ENCODE data around the gene HMOX2.
A peak's percentile ranks its signal among the peaks of the same experiment; 100 is the strongest.

The HMOX2 gene

DNA sequence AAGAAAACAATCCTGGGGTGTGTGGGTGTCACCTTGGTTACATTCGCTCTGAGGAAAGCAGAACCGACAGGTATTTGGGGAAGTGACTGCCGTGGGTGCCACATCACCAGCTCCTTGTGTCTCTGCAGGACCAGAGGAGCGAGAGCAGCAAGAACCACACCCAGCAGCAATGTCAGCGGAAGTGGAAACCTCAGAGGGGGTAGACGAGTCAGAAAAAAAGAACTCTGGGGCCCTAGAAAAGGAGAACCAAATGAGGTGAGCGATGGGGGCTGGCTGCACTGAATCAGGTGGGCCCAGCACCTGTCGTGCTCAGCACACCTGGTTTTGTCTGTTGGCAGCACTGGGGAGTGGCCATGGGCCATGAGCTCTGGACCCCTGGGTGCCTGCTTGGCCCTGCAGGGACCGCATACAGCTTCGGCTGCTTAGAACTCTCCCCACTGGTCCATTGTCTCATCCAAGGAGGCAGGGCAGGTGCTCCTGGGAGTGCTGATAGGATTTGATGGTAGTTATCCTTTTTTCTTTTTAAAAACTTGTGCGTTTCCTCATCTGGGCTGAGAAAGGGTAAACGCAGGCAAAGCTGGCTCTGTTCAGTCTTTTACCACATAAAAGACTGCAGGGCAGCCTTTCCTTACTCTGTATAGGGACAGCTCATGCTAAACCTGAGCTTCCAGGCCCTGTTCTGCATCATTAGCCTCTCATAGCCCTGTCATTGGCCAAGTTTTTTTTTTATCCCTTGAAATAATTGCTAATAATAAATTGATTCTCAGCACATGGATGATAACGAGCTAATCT is 29.4 kb downstream of the HMOX2 start:
- peak; percentile 93 for DNase-seq

DNA sequence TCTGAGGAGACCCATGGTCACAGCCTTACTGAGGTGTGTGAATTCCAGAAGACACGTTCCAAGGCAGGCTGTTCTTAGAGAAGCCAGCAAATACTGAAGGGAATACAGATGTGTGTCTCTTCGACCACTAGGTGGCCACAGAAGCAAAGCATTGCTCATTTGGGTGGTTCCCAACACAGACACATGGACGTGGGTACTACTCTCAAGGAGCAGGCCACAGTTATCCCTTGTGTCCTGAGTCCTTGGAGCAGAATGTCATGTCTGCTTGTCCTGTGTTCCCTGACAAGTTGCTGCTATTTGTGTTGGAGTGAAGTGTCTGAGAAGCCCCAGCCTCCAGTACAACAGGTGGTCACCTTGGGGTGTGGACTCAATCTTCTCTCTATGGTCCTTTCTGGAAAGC is 30.3 kb downstream of the HMOX2 start:
- DNase-seq, result peak; percentile 71

DNA sequence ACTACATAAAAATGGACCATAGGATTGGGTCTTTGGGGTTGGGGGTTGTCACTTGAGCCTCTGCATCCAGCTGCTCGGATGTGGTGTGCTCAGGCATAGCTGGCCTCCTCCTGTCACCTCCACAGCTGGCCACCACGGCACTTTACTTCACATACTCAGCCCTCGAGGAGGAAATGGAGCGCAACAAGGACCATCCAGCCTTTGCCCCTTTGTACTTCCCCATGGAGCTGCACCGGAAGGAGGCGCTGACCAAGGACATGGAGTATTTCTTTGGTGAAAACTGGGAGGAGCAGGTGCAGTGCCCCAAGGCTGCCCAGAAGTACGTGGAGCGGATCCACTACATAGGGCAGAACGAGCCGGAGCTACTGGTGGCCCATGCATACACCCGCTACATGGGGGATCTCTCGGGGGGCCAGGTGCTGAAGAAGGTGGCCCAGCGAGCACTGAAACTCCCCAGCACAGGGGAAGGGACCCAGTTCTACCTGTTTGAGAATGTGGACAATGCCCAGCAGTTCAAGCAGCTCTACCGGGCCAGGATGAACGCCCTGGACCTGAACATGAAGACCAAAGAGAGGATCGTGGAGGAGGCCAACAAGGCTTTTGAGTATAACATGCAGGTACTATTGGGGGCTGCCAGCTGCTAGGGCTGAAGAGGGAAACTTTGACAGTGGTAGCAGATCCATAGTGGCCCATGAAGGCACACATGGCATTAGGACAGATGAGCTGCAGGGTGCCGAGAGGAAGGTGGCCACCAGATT is 31.6 kb downstream of the HMOX2 start:
- DNase-seq, result no peak

DNA sequence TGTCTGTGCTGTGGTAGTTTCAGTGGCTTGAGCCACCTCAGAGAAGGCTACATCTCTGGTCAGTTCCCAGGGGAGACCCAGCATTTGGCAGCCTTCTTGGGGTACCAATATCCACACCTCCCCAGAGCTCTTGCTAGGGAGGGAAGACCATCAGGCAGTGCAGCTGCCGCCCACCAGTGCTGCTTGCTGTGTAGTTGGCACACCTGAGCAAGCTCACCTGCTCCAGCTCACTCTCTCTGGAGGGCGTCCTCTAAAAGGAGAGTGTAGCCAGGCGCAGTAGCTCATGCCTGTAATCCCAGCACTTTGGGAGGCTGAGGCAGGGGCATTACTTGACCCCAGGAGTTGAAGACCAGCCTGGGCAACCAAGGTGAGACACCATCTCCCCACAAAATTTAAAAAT is 32.6 kb downstream of the HMOX2 start:
- no peak for DNase-seq

DNA sequence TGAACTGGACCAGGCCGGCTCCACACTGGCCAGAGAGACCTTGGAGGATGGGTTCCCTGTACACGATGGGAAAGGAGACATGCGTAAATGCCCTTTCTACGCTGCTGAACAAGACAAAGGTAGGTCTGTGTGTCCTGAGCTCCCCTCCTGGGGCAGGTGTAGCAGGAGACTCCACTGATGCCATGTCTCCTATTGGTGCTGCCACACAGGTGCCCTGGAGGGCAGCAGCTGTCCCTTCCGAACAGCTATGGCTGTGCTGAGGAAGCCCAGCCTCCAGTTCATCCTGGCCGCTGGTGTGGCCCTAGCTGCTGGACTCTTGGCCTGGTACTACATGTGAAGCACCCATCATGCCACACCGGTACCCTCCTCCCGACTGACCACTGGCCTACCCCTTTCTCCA is 33.2 kb downstream of the HMOX2 start:
- DNase-seq, result no peak

DNA sequence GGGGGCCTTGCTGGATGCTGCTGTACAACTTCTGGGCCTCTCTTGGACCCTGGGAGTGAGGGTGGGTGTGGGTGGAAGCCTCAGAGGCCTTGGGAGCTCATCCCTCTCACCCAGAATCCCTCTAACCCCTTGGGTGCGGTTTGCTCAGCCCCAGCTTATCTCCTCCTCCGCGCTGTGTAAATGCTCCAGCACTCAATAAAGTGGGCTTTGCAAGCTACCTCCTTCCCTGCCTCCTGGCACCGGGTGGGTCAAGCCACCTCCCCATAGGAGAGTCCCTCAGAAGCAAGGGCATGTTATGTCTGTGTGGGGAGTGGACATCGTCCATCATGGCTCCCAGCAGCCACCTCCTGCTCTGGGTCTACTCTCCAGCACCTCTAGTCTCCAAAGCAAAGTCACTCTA is 33.9 kb downstream of the HMOX2 start:
- DNase-seq, result no peak

DNA sequence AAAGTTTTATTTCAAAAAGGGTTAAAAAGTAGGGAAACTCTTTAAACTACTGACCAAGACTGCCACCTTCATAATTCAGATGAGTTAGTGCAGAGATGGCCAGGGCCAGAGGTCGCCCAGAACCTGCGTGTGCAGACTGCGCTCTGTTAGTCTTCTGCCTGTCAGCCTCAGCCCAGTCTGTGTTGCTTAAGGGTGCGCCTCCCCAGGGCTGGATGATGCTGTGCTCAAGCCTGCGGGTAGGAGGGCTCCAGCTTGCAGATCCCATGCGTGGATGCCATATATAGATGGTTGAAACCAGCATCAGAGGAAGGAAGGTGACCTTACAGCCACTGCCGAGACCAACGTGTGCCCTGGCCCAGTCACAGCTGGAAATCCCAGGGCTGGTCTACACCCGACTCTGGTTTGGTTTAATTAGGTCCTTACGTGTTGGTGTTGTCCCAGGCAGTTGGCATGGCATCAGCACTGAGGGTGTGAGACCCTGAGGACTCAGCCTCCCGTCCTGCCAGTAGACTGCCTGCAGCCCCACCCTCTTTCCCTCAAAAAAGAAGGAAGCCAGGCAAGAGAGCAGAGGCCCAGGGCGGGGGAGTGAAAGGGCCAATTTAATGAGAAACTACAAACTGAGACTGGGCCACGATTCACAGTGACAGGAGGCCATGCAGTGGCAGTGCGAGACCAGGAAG is 34.7 kb downstream of the HMOX2 start:
- no peak for DNase-seq

DNA sequence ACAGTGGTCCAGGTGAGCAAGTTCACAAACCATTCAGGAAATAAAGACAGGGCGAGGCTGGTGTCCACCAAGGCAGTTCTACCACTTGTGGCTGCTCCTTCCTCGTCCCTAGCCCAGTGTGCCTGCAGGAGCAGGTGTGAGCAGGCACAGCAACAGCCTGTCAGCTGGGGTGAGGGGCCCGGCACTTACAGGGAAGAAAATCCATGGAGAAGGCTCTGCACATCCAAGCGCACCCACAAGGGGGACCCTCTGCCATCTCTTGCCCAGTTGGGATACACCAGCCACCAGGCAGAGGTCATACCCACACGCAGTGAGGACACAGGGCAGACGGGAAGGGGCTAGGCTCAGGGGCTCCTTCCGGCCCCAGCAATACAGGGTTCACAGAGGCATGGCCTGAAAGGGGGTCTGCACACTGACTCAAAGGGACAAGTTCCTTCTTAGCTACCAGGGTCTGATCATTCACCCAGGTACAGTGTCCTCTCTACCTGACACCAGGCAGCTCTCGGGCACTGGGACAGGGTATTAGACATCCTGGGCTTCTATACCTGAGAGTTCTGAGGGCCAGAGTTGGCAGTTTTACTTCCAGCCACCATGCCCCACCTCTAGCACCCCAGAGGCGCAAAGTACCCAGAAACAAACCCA is 35.4 kb downstream of the HMOX2 start:
- DNase-seq, result no peak

DNA sequence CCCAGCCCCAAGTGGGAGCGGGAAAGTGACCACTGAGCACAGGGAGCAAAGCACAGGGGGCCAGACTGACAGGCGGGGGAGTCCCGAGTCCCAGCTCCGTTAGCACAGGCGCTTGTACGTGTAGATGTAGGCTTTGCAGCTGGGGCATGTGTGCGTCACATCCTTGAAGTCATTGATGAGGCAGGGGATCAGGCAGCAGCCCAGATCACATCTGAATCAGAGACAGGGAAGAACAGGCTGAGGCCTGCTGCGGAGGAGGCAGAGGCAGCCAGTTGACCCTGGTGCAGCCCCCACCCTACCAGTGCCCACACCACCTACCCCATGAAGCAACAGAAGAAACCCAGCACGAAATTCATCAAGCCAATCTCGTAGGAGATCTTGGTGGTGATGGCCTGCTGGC is 36.3 kb downstream of the HMOX2 start:
- DNase-seq, result no peak

DNA sequence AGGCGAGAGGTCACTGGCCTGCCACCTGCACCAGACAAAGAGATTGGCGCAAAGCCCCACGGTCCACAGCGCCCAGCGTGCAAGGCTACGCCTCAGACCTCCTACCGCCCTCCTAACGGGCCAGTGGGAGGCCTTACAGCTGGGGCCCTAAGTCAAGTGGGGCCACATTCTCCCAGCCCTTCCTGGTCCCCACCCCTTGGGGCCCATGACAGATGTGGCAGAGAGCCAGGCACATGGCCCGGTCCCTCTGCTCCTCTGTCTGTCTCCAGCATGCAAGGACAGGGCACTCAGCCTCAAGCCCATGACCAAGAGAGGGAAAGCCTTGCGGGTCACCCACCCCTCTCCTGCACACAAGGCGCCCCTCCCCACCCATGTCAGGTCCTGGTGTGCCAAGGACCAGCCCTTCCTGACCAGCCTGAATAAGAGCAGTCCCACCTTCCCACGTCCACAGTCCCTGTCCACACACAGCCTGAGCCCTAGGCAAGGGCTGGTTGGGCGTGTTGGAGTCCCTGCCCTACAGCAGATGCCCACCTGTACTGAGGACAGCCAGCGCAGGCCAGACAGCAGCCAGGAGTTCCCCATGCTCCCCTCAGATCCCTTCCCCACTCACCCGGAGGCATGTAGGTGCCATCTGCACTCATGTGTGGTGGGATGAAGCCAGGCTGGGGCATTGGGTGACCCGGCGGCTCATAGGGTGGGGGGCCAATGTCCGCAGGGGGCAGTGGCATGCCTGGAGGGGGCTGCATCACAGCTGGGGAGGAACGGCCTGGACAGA is 37.1 kb downstream of the HMOX2 start:
- DNase-seq, result no peak

DNA sequence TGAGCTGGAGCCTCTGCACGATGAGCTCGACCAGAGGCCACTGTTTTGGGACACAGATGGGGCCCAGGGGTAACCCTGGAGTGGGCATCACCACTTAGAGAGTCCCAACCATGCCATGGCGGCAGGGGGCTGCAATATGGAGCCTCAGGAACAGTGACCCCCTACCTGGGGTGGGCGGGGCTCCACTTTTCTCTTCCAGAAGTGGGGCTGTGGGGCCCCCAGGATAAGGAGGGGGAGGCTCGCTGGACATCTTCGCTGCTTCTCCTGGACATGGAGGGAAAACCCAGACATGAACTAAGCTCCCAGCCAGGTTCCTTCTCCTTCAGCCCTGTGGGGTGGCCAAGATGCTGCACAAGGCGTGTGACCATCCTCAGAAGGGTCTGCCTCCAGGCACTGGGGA is 37.7 kb downstream of the HMOX2 start:
- no peak for DNase-seq

DNA sequence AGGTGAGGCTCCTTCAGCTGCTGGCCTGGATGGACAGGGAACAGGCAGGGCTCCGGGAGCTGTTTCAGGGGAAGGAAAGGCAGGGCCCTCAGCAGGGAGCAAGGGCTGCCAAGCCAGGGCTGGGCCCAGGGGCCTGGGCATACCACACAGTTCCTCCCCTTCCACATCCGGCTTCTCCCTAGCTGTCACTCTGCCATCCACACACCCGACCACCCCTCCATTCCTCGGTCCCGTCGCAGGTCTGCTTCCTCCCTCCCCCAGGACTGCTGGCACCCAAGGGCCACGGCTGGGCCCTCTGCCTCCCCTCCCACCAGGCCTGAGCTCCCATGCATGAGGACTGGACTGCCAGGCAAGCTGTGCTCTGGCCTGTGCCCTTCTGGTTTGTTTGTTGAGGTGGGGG is 38.4 kb downstream of the HMOX2 start:
- DNase-seq, result no peak

DNA sequence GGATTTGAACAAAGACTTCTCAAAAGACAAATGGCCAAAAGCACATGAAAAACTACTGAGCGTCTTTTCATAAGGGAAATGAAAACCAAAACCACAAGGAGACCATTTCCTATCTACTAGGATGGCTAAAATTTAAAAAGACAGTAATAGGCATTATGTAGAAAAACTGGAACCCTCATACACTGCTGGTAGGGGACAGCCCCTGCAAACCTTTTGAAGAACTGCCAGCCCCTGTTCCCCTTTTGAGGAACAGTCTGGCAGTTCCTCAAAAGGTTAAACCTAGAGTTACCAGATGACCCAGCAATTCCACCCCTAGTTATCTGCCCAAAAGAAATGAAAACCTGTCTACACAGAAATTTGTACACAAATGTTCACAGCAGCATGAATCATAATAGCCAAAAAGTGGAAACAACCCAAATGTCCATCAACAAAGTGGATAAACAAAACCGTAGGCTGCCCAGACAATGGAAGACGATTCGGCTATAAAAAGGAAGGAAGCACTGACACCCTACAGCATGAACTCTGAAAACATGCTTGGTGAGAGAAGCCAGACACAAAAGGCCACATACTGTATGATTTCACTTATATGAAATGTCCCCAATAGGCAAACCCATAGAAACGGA is 39.5 kb downstream of the HMOX2 start:
- peak; percentile 42 for DNase-seq

DNA sequence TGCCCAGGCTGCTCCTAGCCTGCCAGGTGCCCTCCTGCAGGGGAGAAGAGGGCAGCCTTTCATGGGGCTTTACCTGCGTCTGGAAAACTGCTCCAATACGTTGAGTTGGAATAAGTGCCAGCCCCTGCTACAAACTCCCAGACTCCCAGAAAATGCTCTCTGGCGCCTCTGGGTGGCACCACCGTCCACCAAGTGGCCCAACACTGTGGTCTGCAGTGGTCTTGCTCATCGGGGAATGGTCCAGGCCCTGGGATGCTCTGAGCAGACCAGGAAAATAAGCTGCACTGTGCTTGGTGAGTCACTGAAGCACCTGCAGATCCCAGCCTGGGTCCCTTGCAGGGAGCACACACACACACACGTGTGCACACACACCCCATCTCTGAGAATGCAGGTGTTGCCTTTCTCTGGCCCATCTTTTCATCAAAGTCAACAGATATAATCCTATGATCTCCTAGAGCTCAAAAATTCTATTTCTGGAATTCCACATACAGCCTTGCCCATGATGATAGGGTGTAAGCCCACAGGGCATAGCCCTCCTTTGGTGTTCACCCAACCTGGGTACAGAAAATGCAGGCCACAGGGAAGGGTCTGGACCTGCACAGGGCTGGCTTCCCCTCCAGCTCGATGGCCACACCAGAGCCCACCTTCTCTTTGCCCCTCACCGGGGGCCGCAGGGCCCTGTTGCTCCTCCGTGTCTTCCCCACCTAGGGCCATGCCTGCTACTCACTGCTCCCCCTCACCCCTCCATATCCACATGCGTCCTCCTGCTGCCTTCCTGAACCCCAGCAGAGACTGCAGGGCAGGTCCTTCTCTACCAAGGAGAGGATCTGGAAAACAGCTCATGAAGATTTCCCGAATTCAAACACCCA is 41.8 kb downstream of the HMOX2 start:
- DNase-seq, result no peak

DNA sequence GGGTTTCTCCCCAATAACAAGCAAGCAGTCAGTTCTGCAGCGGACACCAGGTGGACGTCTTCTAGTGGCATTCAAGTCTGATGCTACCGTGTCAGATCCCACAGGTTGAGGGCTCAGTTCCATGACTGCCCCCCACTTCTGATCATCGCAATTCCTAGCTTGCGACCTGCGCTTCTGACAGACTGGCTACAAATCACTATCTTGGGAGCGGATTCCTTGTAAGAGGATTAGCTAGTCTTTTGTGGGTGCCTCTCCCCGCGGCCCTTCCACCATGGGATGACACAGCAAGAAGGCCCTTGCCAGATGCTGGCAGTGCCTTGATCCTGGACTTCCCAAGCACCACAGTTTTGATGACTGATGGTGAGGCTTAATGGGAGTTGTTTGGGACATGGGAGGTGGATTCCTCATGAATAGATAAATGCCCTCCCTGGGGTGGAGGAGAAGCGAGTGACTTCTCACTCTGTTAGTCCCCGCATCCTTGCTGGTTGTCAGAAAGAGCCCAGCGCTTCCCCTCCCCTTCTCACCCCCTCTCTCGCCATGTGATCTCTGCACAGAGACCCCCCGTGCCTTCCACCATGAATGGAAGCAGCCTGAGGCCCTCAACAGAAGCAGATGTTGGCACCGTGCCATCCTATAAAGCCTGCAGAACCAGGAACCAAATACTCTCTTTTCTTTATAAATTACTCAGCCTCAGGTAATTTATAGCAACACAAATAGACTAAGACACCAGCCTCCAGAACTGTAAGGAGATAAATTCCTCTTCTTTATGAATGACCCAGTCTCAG is 43.3 kb downstream of the HMOX2 start:
- DNase-seq, result no peak

DNA sequence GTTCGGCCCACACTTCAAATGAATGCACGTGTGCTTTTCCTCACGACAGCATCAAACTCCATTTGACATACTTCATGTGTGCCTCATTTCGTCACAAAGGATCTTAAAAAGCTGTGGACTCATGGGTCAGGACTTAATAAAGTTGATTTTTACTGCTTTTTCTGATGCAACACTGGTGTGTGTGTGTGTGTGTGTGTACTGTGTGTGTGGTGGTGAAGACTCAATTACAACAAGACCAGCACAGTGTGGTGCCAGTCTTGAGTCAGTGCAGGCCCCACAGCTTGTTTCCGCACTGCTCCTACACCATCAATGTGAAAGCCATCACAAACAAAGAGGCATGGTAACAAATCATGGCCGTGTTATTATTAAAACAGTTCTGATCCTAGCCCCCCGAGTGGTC is 44.7 kb downstream of the HMOX2 start:
- DNase-seq, result no peak

DNA sequence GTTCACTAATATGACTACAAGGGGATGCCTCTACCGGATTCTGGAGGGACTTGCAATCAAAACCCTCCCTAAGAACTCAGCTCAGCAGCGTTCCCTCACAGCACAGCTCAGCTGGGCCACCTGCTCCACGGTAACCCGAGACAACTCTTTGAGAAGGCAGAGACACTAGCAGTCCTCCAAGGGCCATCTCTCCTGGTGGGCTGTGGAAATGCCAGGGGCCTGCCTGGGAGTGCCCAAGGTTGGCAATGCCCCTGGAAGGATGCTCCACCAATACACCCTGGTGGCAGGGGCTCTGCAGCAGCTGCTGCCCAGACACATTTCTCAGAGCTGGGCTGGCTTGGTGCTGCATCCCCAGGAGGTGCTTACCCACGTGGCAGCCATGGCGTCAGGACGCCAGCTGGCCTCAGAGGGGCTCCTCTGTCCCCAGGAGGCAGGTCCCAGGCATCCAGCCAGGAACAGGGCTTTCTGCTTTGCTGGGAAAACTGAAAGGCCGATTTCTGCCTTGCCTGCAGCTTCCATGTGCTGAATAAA is 45.9 kb downstream of the HMOX2 start:
- no peak for DNase-seq

DNA sequence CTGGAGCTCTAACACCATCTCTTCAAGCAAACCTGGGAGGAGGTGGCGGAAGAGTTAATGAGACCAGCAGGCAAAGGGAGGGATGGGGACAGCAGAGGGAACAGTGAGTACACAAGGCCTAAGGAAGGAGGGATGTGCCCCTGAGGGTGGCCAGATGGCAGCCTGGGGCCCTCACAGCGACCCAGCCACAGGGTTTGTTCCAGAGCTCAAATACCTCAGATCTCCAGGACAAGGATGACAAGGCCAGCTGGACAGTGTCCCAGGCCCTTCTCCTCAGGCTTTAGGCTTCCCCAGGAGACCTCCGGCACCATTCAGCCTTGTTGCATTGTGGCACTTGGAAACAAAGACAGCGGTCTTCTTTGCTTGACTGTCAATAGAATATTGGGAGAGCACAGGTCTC is 47.5 kb downstream of the HMOX2 start:
- no peak for DNase-seq

DNA sequence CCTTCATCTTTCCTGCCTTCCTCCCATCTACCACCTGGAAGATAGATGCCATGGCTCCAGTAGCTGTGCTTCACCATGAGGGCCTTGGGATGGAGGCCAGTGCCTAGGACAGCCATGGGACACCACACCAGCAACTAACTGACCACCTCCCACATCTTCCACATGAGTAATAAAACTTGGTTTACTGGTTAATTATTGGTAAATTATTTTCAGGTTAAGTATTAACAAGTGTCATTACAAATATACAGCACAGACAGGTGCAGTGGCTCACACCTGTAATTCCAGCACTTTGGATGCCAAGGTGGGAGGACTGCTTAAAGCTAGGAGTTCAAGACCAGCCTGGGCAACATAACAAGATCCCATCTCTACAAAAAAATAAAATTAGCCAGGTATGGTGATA is 48.4 kb downstream of the HMOX2 start:
- DNase-seq, result no peak

DNA sequence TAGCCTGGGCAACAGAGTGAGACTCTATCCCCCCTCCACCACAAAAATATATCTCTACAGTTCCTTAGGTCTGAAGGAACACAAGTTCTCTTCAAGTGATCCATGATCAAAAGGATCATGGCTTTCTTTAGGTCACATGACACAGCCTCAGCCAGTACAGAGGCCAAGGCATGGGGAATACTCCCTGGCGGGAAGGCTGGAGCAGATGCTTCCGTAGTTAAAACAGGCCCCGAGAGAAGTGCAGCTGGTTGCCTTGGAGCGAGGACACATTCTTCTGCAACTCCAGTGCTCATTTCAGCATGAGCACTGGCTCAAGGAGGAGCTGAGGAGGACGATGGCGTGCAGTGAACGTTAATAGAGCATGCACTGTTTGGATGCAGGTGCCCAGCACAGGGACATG is 48.9 kb downstream of the HMOX2 start:
- DNase-seq, result no peak
